ENCODE data around the gene UBE2A.

- TF ChIP-seq HDGF (IDR thresholded peaks at IDR 0.05; ENCODE audit: borderline replicate concordance) (no peak), FOXM1 (IDR thresholded peaks at IDR 0.05; ENCODE audit: borderline replicate concordance) (no peak), BHLHE40 (IDR thresholded peaks at IDR 0.05; ENCODE audit: borderline replicate concordance) (no peak), SP1 (IDR thresholded peaks at IDR 0.05) (no peak), NFRKB (IDR thresholded peaks at IDR 0.05) (no peak), FOXK2 (IDR thresholded peaks at IDR 0.05) (no peak), FOXA1 (IDR thresholded peaks at IDR 0.05) (no peak), SUZ12 (IDR thresholded peaks at IDR 0.05) (no peak), TARDBP (IDR thresholded peaks at IDR 0.05) (no peak), PKNOX1 (IDR thresholded peaks at IDR 0.05) (no peak), ARNT (IDR thresholded peaks at IDR 0.05) (no peak), LEF1 (IDR thresholded peaks at IDR 0.05; ENCODE audit: borderline replicate concordance) (no peak)
Observed at GRCh38 chrX:119614776-119615175, 40.4 kb downstream of the UBE2A start.
